PFSK-1 (cell line): Measurements from ENCODE around the gene EFCAB8.

ENCODE experiments used
- POLR2AphosphoS5 ChIP-seq: IDR thresholded peaks from 2 replicates; pipeline ENCODE4 v1.6.1; 2012; ENCODE audit warnings: low read depth, mild to moderate bottlenecking, control low read depth, low read length, moderate library complexity
- SIN3A ChIP-seq: IDR thresholded peaks from 2 replicates; pipeline ENCODE4 v1.6.1; 2012; ENCODE audit warnings: mild to moderate bottlenecking, low read length, moderate library complexity, borderline replicate concordance; ENCODE audit not compliant: insufficient read depth

- TF ChIP-seq POLR2AphosphoS5 (no peak), SIN3A (no peak)
Observed at GRCh38 chr20:32934580-32934979, 75.9 kb downstream of the EFCAB8 start.
